ENCODE data around the gene GAL. TPM values are rescaled to one million over a fixed set of nuclear protein-coding genes. Genes with fewer than 3 reads are reported as not detected.

The GAL gene
- total RNA-seq, 1 experiment from 2014 or later: 72.6 TPM

- Histone ChIP-seq H3K4me3 (ENCODE audit: low read depth, low read length) (no peak overlapping the region), H3K4me1 (no peaks in the 10 kb centered on the region), H3K9me3 (0 out of 2 replicates have a peak, but pooled peaks cover 5% of the 10 kb centered on the region), H3K27me3 (replicated peaks; ENCODE audit: control insufficient read depth, insufficient read depth, low read length) (no peaks in the 10 kb centered on the region), H3K36me3 (ENCODE audit: control insufficient read depth, insufficient read depth, low read length) (no peaks in the 10 kb centered on the region)
- H3K36me3 Mint-ChIP-seq (ENCODE audit: insufficient read depth, unreplicated experiment): no peaks in the 10 kb centered on the region
- TF ChIP-seq CTCF (IDR thresholded peaks at IDR 0.05; ENCODE audit: insufficient read depth in 1 of 2, low read depth in 1 of 2, low read length in 1 of 2, severe bottlenecking in 1 of 2, unreplicated experiment in 1 of 2): no peak
- POLR2A ChIA-PET: interaction anchor here (0.6 kb wide), 1 partner anchor 27 kb away, joined by 3 read pairs; no protein-coding TSS in a partner anchor
- DNase-seq: no peak
- no peak overlapping the region for H3K4me3 Mint-ChIP-seq (ENCODE audit: unreplicated experiment)
- peaks cover 7% of the 10 kb centered on the region for H3K9me3 Mint-ChIP-seq (ENCODE audit: unreplicated experiment)
- H3K4me1 Mint-ChIP-seq (ENCODE audit: low read depth, unreplicated experiment): no peaks in the 10 kb centered on the region
- BruUV-seq (replicated peaks): no TSS peak
- no peak overlapping the region for H3K27ac Mint-ChIP-seq (ENCODE audit: unreplicated experiment)
- peaks cover 14% of the 10 kb centered on the region for H3K27me3 Mint-ChIP-seq (ENCODE audit: insufficient read depth, unreplicated experiment)
- CTCF ChIA-PET: no interaction called here
- intact Hi-C loops (cut with micrococcal nuclease; ENCODE audit: unreplicated experiment): no loop called here
These were observed 13.9 kb upstream of the GAL start for GRCh38 chr11:68670208-68670992.

- 0 out of 2 replicates have a peak, but pooled peaks cover 5% of the 10 kb centered on the region for H3K9me3 ChIP-seq
- H3K9me3 Mint-ChIP-seq (ENCODE audit: unreplicated experiment): peaks cover 7% of the 10 kb centered on the region
- intact Hi-C loops (cut with micrococcal nuclease; ENCODE audit: unreplicated experiment): no loop called here
- BruUV-seq (replicated peaks): no TSS peak
- CTCF ChIA-PET: no interaction called here
- no peaks in the 10 kb centered on the region for H3K27me3 ChIP-seq (replicated peaks; ENCODE audit: control insufficient read depth, insufficient read depth, low read length)
- H3K36me3 ChIP-seq (ENCODE audit: control insufficient read depth, insufficient read depth, low read length): no peaks in the 10 kb centered on the region
- H3K36me3 Mint-ChIP-seq (ENCODE audit: insufficient read depth, unreplicated experiment): no peaks in the 10 kb centered on the region
- H3K4me3 Mint-ChIP-seq (ENCODE audit: unreplicated experiment): no peak overlapping the region
- no peak overlapping the region for H3K27ac Mint-ChIP-seq (ENCODE audit: unreplicated experiment)
- H3K4me1 Mint-ChIP-seq (ENCODE audit: low read depth, unreplicated experiment): no peaks in the 10 kb centered on the region
- POLR2A ChIA-PET: no interaction called here
- no peak overlapping the region for H3K4me3 ChIP-seq (ENCODE audit: low read depth, low read length)
- DNase-seq: no peak
- H3K27me3 Mint-ChIP-seq (ENCODE audit: insufficient read depth, unreplicated experiment): peaks cover 5% of the 10 kb centered on the region
- no peaks in the 10 kb centered on the region for H3K4me1 ChIP-seq
- no peak for TF ChIP-seq CTCF (IDR thresholded peaks at IDR 0.05; ENCODE audit: insufficient read depth in 1 of 2, low read depth in 1 of 2, low read length in 1 of 2, severe bottlenecking in 1 of 2, unreplicated experiment in 1 of 2)
These were observed 10.9 kb upstream of the GAL start for GRCh38 chr11:68673306-68673945.

GRCh38 chr11:68673991-68674390 is 10.4 kb upstream of the GAL start:
- POLR2A ChIA-PET: no interaction called here
- H3K4me3 Mint-ChIP-seq (ENCODE audit: unreplicated experiment): no peak overlapping the region

More at GRCh38 chr11:68673991-68674390, 10.4 kb upstream of the GAL start:
- BruUV-seq (replicated peaks): no TSS peak
- no peaks in the 10 kb centered on the region for H3K36me3 Mint-ChIP-seq (ENCODE audit: insufficient read depth, unreplicated experiment)
- no peak overlapping the region for H3K27ac Mint-ChIP-seq (ENCODE audit: unreplicated experiment)
- 0 out of 2 replicates have a peak, but pooled peaks cover 5% of the 10 kb centered on the region for H3K9me3 ChIP-seq
- TF ChIP-seq CTCF (IDR thresholded peaks at IDR 0.05; ENCODE audit: insufficient read depth in 1 of 2, low read depth in 1 of 2, low read length in 1 of 2, severe bottlenecking in 1 of 2, unreplicated experiment in 1 of 2): no peak
- H3K4me1 ChIP-seq: no peaks in the 10 kb centered on the region
- intact Hi-C loops (cut with micrococcal nuclease; ENCODE audit: unreplicated experiment): no loop called here
- no peak overlapping the region for H3K4me3 ChIP-seq (ENCODE audit: low read depth, low read length)
- no peaks in the 10 kb centered on the region for H3K27me3 ChIP-seq (replicated peaks; ENCODE audit: control insufficient read depth, insufficient read depth, low read length)
- H3K36me3 ChIP-seq (ENCODE audit: control insufficient read depth, insufficient read depth, low read length): no peaks in the 10 kb centered on the region
- CTCF ChIA-PET: no interaction called here
- H3K4me1 Mint-ChIP-seq (ENCODE audit: low read depth, unreplicated experiment): no peaks in the 10 kb centered on the region
- peaks cover 7% of the 10 kb centered on the region for H3K9me3 Mint-ChIP-seq (ENCODE audit: unreplicated experiment)
- DNase-seq: no peak
- H3K27me3 Mint-ChIP-seq (ENCODE audit: insufficient read depth, unreplicated experiment): peaks cover 5% of the 10 kb centered on the region
